ENCODE results near the gene ABHD2.
"Not testable (repeated sequence)": the region's sequence is repeated elsewhere in the genome, so short reads cannot be mapped to it uniquely, and the experiment has no call there.

Gene ABHD2

DNA sequence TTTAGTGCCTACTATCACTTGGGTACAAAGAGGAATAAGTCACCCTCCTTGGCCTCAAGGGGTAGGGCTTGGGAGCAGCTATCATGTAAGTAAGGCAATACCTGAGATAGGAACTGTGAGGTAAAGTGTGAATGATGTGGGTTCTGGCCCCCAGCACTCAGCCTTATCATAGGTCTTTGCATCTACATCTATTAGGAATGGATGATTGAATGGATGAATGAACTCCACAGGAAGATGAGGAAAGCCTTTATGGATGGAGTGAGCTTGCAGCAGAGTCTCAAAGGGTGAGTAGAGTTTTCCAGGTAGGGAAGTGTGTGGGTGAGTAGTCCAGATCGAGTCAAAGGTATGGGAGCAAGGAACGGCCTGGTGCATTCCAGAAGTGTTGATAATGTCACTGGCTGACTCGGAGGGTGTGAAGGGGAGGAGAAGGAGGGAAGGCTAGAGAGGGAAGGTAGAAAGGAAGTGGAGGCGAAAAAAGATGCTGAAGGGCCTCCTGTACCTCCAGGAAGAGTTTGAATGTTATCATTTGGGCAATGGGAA is 13.1 kb upstream of the ABHD2 start:
- DNase-seq, result no peak

DNA sequence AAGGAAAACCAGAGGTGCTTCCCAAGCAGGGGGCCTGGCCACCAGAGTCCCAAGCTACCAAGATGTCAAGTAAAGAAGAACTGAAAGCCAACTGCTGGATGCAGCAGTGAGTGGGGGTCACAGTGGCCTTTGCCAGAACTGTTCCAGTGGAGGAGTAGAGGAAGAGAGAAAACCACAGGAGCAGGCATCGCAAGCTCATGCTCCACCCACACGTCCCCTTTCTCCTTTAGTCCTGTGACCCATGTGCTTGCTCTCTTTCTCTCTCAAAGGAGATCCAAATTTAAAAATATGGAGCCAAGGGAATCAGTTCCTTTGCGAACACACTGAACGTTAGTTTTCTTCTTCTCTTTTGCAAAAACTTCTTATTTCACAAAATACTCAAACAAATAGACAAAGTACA is 12.4 kb upstream of the ABHD2 start:
- no peak for DNase-seq

DNA sequence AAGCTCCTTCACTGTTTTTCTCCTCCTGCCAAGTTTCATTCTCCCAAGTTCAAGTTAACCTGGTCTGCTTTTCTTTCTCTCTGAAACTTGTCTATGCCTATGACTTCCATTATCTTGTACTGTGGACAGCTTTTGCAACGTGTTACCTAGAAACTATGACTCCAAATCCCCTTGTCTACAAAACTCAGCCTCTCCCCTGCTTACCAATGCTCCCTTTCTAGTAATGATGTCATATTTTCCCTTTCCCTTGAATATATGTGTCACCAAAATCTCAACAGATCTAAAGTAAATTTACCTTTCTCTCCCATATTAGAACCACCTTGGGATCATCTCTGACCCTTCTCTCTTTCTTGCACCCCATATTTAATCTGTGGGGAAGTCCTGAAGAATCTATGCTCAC is 10.5 kb upstream of the ABHD2 start:
- DNase-seq, result no peak

- DNase-seq, result no peak
These were observed 9.1 kb upstream of the ABHD2 start for GRCh38 chr15:89078851-89079810.

GRCh38 chr15:89081878-89082277 is 6.4 kb upstream of the ABHD2 start:
- DNase-seq, result no peak

- DNase-seq, result no peak
These were observed 5.0 kb upstream of the ABHD2 start for GRCh38 chr15:89083246-89083645.

- DNase-seq, result no peak
These were observed 2.8 kb upstream of the ABHD2 start for GRCh38 chr15:89085289-89085926.

GRCh38 chr15:89085933-89086332 is 2.3 kb upstream of the ABHD2 start:
- DNase-seq, result not testable (repeated sequence)

DNA sequence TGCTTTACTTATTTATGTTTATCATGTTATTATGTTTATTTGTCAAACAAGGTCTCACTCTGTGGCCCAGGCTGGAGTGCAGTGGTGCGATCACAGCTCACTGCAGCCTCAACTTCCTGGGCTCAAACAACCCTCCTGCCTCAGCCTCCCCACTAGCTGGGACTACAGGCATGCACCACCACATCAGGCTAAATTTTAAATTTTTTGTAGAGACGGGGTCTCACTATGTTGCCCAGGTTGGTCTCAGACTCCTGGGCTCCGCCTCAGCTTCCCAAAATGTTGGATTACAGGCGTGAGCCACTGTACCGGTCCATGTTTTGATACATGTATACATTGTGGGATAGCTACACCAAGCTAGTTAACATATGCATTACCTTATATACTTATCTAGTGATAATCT is 1.9 kb upstream of the ABHD2 start:
- not testable (repeated sequence) for DNase-seq

GRCh38 chr15:89087161-89087829 is 961 bp upstream of the ABHD2 start:
- DNase-seq, result no peak

- DNase-seq, result peak; percentile 68
These were observed 504 bp downstream of the ABHD2 start for GRCh38 chr15:89088605-89089315.

DNA sequence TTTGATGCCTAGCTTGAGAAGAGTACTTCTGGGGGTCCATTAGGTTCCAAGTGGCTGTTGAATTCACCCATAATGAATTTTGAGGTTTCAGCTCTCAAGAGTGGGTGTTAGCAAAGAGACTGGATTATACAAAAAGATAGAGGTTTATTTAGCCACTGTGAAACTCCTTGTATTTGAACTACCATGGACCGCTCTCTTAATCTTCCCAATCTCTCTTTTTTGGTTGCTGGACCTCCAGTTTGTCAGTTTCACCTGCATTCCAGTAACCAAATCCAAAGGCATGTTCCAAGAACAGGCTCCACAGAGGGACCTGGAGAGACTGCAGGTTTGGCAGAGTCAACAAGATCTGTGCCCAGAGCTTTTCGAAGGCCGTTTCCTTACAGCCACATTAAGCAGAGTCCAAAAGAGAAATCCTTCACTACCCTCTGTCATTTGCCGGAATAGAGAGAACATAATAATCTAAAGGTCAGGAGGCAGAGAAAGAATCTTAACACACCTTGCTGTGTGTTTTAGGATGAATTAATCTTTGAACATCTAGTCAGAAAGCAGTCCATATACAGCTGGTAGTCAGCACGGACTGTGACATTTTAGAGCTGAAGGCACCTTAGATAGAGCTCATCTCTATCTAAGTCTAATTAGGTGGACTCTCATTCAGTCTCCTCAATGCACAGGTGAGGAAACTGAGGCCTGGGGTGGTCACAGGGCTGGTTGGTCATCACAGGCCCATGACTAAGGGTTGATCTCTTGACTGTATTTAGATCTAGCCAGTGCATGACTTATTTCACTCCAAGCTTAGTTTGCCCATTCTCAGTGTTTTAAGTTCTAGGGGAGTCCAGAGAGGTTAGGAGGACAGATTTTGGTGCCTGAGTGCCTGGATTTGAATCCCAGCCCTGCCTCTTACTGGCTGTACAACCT is 1.3 kb downstream of the ABHD2 start:
- peak; percentile 43 for DNase-seq

- peak; percentile 52 for DNase-seq
These were observed 2.8 kb downstream of the ABHD2 start for GRCh38 chr15:89090791-89091626.

GRCh38 chr15:89091627-89092220 is 3.5 kb downstream of the ABHD2 start:
- peak; percentile 29 for DNase-seq

- no peak for DNase-seq
These were observed 5.3 kb downstream of the ABHD2 start for GRCh38 chr15:89093509-89093908.

DNA sequence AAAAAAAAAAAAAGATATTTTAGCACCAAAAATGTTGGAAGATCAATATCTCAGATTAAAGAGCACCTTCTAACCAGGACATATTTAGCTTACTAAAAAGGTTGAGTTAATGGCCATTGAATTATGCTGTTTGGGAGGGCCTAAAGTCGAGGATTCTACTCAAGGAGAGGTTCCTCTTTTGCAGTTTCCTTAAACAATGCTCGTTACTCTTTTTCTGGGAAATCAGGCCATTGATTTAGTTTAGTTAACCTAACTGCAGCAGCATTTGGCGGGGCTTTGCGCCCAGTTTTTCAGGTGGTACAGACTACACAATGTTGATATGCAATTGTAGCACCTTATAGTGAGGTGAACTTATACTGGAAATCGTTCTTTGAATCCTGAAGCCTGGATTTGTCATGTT is 6.8 kb downstream of the ABHD2 start:
- no peak for DNase-seq

GRCh38 chr15:89095556-89095955 is 7.3 kb downstream of the ABHD2 start:
- DNase-seq, result no peak

- no peak for DNase-seq
These were observed 8.4 kb downstream of the ABHD2 start for GRCh38 chr15:89096664-89097063.

DNA sequence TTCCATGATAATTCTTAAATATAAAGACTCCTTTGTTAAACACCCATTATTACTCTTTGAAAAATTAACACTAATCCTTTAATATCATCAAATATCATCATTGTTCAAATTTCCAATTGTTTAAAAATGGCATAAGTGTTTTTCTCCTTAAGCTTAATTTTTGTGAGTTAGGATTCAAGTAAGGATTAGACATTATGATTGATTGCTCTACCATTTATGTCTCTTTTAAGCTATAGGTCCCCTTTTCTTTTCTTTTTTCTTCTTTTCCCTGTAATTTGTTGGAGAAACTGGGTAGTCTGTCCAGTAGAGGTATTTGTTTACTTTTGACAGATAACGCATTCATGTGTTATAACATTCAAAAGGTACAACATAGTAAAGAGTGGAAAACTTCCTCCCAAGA is 9.1 kb downstream of the ABHD2 start:
- DNase-seq, result no peak

DNA sequence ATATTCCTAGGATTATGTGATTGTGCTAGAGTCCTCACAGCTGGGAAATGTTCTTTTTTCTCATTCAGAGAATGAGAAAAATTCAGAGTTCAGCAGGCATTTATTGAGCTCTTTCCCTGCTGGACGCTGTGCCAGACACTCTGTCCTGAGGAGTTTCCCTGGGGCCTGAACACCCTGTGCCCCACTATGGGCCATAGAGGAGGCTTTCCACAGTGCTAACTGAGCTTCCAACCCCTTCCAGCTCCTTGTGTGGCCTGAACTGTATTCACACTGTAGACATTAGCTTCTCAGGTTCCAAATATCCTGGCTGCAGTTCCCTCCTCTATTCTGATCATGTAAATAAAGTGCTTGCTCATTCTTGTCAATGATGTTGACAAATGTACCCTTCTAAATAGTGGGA is 10.0 kb downstream of the ABHD2 start:
- peak; percentile 44 for DNase-seq
